GM18858 (cell line): ENCODE data around the gene LPP.

ENCODE experiments used
- ATAC-seq: cut with Tn5 transposase; IDR thresholded peaks from one replicate; pipeline ENCODE4 v1.9.1; 2021; ENCODE audit not compliant: unreplicated experiment

The LPP gene

GRCh38 chr3:188244395-188244861, 90.5 kb downstream of the LPP start:
- ATAC-seq: no peak

DNA sequence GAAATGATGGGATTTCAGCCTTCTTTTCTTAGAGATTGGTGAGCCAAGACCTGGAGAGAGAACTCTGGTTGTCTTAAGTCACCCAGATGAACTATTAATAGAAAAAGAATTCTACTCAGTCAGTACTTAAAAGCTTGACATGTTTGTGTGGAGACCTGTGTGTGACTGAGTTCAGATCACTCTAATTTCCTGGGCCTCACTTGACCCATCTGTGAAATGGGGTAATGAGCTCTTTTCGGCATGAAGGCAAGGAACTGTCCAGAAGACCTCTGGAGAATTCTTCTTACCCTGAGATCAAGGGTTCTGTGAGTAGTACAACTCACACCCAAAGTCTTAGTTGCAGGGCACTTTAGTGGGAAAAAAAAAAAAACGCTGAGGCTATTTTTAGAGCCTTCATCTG, 92.9 kb downstream of the LPP start:
- no peak for ATAC-seq

DNA sequence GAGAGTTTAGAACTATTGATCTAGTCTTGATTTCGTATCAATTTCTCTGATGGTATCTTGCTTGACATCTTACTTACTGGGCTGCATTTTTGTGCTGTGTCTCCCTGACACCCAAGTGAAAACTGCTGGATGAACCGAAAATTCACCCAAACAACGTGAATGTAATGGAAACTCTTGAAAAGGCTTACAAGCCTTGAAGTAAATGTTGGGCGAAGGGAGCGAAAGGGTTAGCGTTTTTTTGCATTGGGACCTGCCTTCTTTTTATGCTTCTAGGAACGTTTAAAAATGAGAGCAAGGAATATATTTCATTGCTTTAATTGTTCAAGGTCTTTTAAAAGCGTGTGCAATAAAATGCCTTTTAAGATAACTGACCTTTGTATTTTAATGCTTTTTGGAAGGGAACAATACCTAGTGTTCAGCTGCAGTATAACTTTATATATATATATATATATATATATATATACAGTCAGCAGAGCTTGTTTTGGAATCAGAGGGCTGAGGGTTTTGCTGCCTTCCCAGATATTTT, 94.1 kb downstream of the LPP start:
- no peak for ATAC-seq

DNA sequence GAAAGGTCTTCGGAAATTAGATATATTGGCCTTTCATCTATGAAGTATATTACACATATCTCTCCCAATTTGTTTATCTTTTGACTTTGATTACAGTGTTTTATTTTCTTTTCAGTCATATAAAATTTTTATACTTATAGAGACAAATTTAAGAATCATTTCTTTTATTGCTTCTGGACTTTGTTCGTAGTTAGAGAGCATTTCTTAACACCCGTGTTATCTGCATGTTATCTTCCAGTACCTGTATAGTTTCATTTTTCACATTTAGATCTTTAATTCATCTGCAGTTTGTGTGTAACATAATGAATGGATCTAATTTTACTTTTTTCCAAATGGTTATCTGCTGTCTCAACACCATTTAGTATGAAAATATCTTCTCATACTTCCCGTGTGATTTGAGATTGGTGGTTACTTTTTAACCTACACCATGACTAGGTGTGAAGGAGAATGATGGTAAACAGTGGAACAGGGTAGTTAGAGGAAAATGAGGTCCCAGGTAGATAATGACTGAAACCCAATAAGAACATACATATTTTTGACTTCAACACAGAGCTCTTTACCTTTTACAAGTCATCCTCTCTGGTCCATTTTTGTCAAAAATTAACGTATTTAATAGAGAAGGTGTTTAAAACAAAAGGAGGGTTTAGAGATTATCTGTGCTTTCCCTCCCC, 99.3 kb downstream of the LPP start:
- no peak for ATAC-seq

- ATAC-seq: no peak
Measured at GRCh38 chr3:188253800-188254452, 100.0 kb downstream of the LPP start.

GRCh38 chr3:188254520-188255070, 100.6 kb downstream of the LPP start:
- ATAC-seq: no peak

GRCh38 chr3:188255190-188255589, 101.2 kb downstream of the LPP start:
- ATAC-seq: no peak

DNA sequence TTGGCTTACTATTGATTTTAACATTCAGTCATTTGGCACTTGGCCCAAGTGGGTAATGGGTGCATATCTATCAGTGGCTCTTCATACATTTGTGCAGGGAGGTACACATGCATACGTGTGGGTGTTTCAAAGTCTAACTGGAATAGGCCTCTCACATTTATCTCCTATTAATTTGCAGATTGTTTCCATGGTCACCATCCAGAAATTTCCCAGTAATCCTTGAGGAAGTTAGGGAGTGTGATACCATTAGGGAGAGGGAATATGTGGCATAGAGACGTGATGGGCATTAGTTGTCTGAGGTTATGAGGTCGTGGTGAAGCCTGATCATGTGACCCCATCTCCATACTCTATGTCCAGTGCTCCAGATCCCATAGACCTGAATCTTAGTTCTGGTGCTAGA, 102.8 kb downstream of the LPP start:
- no peak for ATAC-seq

DNA sequence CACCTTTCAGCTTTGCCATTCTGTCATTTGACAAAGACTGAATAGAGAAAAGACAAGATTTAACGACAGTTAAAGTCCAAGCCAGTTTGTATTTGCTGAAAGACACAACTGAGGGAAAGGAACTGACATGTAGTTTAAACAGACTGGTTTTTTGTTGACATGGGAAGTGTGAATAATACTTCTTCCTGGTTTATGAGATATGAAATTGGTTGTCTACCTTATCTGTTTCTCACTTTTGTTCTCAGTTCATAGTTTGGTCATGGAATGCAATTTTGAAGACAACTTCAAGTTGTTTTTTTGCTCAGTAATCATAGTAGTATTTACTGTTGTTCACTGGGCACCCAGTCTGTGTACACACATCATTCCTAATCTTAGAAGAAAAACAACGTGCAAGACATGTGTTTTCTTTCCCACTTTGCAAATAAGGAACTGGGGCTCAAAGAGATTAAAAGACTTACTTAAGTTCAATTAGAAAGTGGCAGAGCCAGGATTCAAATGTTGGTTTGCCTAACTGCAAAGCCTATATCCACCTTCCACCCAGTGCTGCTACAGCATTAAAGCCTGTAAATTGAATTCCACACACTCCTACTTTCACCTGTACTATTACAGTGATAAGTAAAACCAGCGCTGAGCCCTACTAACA, 103.5 kb downstream of the LPP start:
- no peak for ATAC-seq

- no peak for ATAC-seq
Measured at GRCh38 chr3:188259191-188259590, 105.2 kb downstream of the LPP start.

DNA sequence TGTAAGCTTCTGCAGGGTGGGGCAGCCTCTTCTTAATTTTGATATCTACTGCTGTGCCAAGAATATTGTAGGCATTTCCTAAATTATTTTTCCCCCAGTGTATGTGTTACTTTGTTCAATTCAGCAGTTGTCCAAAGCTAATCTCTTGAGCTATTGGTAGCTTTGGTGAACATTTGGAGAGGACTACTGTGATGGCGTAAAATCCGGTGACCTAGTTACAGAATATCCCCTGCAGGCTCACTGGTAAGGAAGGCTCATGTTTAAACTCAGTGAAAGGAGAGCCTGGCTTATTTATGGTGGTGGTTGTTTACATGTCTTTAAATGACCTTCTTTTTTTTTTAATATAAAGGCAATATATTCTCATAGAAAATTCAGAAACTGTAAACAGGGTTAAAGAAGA, 105.6 kb downstream of the LPP start:
- ATAC-seq: no peak

GRCh38 chr3:188261011-188261410, 107.1 kb downstream of the LPP start:
- no peak for ATAC-seq

DNA sequence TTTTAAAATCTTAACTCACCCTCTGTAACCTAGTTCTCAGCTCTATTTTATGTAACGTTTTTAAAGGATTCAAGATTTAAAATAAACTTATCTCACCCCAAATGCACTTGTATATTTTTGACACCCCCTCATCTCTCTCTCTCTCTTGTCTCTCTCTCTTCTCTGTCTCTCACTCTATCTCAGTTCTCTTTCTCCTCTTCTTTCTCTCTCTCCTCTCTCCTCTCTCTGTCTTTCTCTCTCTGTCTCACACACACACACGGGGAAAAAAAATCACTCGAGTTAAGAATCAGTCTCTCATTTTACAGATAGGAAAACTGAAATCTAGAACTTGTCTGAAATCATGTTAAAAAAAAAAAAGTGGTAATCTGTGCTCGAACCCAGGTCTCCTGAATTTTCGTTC, 108.5 kb downstream of the LPP start:
- no peak for ATAC-seq

GRCh38 chr3:188262913-188263683, 109.1 kb downstream of the LPP start:
- no peak for ATAC-seq

- ATAC-seq: no peak
Measured at GRCh38 chr3:188264226-188265207, 110.6 kb downstream of the LPP start.

DNA sequence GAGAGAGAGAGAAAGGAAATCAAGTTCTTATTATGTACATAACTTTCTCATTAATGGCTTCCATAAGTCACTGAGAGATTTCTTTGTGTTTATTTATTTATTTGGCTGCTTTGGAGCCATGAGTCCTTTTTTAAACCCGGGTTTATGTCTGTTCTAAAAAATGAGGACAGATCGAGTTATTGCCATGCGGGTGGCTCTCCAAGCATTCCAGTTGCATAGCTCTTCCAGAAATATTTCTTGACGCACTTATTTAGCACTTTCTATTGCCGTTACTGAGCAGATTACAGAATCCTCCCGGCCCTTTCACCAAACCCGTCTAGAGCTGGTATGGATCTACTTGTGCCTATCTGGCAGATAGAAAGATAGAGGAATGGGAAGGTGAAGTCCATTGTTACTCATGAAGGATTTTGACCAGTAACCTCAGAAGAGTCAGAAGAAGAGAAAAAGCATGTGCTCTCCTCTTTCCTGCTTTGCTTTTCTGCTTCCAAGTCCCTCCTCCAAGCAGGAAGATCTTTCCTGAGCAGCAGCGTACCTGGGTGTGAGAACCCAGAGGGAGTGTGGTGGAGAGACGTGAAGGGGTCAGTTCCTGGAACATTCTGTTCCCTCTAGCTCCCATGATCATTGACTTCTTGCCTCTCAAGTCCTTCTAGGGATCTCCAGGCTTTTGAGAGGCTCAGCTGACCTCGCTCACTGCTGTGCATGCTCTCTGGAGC, 112.8 kb downstream of the LPP start:
- no peak for ATAC-seq

GRCh38 chr3:188267790-188268335, 113.9 kb downstream of the LPP start:
- no peak for ATAC-seq

DNA sequence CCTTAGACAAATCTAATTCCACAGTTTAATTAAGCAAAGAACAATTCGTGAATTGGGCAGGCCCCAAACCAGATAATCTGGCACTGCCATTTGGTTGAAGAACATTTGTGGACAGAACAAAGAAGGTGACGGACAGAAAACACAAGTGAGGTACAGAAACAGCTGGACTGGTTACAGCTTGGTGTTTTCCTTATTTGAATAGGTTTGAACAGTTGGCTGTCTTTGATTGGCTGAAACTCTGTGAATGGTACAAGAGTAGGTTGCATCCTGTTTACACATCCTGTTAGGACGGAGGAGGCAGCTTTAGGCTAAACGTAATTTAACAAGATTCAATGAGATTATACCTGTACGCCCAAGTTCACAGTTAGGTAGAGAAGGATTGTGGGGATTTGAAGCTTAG, 114.4 kb downstream of the LPP start:
- ATAC-seq: no peak

GRCh38 chr3:188269040-188269439, 115.1 kb downstream of the LPP start:
- ATAC-seq: no peak
